ENCODE measurements around the gene IL10RB. TPM values are rescaled to one million over a fixed set of nuclear protein-coding genes. Genes with fewer than 3 reads are reported as not detected.

IL10RB gene
- total RNA-seq, 1 donor: 39.8 TPM

DNA sequence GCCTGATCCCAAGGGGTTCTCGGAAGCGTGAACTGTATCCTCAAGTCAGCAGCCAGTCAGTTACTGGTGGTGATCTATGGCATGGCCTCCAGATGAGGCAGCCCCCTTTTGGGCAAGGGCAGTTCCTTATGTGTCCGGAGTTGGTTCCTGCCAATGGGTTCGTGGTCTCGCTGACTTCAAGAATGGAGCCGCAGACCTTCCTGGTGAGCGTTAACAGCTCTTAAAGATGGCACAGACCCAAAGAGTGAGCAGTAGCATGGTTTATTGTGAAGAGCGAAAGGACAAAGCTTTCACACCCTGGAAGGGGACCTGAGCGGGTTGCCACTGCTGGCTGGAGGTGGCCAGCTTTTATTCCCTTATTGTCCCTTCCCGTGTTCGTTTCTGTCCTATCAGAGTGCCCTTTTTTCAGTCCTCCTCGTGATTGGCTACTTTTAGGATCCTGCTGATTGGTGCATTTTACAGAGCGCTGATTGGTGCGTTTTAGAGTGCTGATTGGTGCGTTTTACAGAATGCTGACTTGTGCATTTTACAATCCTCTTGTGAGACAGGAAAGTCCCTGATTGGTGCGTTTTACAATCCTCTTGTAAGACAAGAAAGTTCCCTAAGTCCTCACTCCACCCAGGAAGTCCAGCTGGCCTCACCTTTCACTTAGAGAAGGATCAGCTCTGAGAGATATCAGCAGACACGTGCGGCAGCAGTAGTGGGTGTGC, 8.9 kb upstream of the IL10RB start:
- no peak overlapping the region for H3K4me3 ChIP-seq (ENCODE audit: low read depth, low read length)
- DNase-seq (ENCODE audit: low read depth): no peak
- TF ChIP-seq, protein P1, sequence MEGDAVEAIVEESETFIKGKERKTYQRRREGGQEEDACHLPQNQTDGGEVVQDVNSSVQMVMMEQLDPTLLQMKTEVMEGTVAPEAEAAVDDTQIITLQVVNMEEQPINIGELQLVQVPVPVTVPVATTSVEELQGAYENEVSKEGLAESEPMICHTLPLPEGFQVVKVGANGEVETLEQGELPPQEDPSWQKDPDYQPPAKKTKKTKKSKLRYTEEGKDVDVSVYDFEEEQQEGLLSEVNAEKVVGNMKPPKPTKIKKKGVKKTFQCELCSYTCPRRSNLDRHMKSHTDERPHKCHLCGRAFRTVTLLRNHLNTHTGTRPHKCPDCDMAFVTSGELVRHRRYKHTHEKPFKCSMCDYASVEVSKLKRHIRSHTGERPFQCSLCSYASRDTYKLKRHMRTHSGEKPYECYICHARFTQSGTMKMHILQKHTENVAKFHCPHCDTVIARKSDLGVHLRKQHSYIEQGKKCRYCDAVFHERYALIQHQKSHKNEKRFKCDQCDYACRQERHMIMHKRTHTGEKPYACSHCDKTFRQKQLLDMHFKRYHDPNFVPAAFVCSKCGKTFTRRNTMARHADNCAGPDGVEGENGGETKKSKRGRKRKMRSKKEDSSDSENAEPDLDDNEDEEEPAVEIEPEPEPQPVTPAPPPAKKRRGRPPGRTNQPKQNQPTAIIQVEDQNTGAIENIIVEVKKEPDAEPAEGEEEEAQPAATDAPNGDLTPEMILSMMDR (IDR thresholded peaks at IDR 0.05; ENCODE audit: insufficient read depth, low read length): no peak

DNA sequence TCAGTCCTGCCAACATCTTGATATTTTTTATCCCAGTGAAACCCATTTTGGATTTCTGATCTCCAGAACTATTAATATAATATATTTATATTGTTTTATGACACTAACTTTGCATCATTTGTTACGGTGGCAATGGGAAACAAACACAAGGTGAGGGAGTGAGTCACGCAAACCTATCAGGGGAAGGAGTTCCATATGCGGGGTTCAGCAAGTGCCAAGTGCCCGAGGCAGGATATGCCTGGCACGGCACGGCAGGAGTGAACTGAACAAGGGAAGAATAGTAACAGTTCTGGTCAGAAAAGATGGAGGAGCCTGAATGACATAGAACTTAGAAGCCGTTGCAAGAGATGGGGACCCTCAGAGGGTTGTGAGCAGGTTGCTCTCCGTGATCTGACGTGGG, 7.7 kb upstream of the IL10RB start:
- TF ChIP-seq, protein P1 (IDR thresholded peaks at IDR 0.05; ENCODE audit: insufficient read depth, low read length): no peak
- no peak overlapping the region for H3K4me3 ChIP-seq (ENCODE audit: low read depth, low read length)

DNA sequence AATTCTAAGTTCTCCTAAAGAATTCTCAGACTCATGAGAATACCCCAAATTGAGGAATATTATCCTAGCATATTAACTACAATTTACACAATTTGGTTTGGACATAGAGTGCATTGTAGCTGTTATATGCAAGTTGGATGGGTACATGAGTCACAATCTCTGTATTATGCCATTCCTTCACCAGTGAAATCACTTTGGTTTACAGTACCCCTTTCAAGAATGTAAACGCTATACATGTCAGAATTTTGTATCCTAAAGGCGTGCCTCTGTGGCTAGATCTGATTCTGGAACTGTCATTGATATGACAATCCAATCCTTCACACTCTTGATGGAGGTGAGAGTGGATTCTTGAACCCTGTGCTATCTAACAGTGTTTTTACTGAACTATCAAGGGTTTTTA, 6.7 kb upstream of the IL10RB start:
- TF ChIP-seq, protein P1 (IDR thresholded peaks at IDR 0.05; ENCODE audit: insufficient read depth, low read length): no peak
- DNase-seq (ENCODE audit: low read depth): no peak
- no peak overlapping the region for H3K4me3 ChIP-seq (ENCODE audit: low read depth, low read length)

More for the DNA sequence above, 7.7 kb upstream of the IL10RB start:
- no peak for DNase-seq (ENCODE audit: low read depth)

DNA sequence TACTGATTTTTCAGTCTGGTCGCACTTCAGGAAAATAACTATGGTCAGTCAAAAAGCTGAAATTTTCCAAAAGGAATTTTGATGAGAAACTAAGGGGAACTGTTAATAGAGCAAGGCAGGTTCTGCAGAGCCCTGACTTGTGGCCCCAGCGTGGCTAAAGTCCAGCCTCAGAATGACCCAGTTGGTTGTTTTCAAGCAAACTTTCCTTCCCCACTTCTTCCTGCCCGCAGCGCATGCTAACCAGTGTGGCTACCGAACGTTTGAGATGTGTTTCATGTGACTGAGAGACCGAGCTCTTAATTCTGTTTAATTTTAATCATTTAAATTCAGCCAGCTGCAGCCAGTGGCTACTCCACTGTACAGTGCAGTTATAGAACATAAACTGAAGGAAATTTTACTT, 6.2 kb upstream of the IL10RB start:
- no peak for DNase-seq (ENCODE audit: low read depth)
- TF ChIP-seq, protein P1 (IDR thresholded peaks at IDR 0.05; ENCODE audit: insufficient read depth, low read length): no peak
- no peak overlapping the region for H3K4me3 ChIP-seq (ENCODE audit: low read depth, low read length)

DNA sequence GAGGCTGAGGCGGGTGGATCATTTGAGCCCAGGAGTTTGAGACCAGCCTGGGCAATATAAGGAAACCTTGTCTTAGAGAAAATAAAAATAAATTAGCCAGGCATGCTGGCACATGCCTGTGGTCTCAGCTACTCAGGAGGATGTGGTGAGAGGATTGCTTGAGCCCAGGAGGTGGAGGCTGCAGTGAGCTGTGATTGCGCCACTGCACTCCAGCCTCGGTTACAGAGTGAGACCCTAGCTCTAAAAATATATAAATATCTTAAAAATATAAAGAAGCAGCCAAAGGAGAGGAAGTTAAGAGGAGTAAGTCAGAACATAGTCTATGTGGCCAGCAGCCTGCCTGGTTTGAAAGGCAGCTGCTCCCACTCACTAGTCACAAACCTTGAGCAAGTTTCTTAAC, 4.5 kb upstream of the IL10RB start:
- no peak overlapping the region for H3K4me3 ChIP-seq (ENCODE audit: low read depth, low read length)
- peak; percentile 47 for DNase-seq (ENCODE audit: low read depth)
- TF ChIP-seq, protein P1 (IDR thresholded peaks at IDR 0.05; ENCODE audit: insufficient read depth, low read length): no peak

DNA sequence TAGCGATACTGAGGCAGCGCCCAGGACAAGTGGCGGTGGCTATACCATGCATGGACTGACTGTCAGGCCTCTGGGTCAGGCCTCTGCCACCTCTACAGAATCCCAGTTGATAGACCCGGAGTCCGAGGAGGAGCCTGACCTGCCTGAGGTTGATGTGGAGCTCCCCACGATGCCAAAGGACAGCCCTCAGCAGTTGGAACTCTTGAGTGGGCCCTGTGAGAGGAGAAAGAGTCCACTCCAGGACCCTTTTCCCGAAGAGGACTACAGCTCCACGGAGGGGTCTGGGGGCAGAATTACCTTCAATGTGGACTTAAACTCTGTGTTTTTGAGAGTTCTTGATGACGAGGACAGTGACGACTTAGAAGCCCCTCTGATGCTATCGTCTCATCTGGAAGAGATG, 3.2 kb upstream of the IL10RB start:
- no peak overlapping the region for H3K4me3 ChIP-seq (ENCODE audit: low read depth, low read length)
- no peak for DNase-seq (ENCODE audit: low read depth)
- TF ChIP-seq, protein P1 (IDR thresholded peaks at IDR 0.05; ENCODE audit: insufficient read depth, low read length): no peak

DNA sequence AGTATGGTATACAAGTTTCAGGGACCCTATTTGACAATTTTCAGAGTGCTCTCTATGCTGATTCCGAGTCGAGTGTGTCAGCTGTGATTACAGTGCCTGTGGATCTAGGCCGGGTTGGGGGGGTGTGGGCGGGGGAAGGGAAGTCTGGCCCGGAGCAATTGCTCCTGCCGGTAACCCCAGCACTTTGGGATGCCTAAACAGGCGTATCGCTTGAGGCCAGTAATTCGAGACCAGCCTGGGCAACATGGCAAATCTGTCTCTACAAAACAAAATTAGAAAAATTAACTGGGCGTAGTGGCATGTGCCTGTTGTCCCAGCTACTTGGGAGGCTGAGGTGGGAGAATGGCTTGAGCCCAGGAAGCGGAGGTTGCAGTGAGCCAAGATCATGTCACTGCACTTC, 1.6 kb upstream of the IL10RB start:
- H3K4me3 ChIP-seq (ENCODE audit: low read depth, low read length): no peak overlapping the region
- no peak for DNase-seq (ENCODE audit: low read depth)
- TF ChIP-seq, protein P1 (IDR thresholded peaks at IDR 0.05; ENCODE audit: insufficient read depth, low read length): no peak
